ENCODE data around the gene SOAT2.
"Not testable (repeated sequence)": the region's sequence is repeated elsewhere in the genome, so short reads cannot be mapped to it uniquely, and the experiment has no call there.

The SOAT2 gene

GRCh38 chr12:53101931-53102781 is 1.1 kb upstream of the SOAT2 start:
- DNase-seq (ENCODE audit: low read depth in 2 of 2, low spot score in 1 of 2), result no peak

- no peak for DNase-seq (ENCODE audit: low read depth in 2 of 2, low spot score in 1 of 2)
Measured at GRCh38 chr12:53103860-53104305, 597 bp downstream of the SOAT2 start.

- DNase-seq (ENCODE audit: low read depth in 2 of 2, low spot score in 1 of 2), result no peak
Measured at GRCh38 chr12:53105256-53105655, 2.0 kb downstream of the SOAT2 start.

GRCh38 chr12:53105712-53106439 is 2.6 kb downstream of the SOAT2 start:
- DNase-seq (ENCODE audit: low read depth in 2 of 2, low spot score in 1 of 2), result no peak

GRCh38 chr12:53107122-53107521 is 3.8 kb downstream of the SOAT2 start:
- DNase-seq (ENCODE audit: low read depth in 2 of 2, low spot score in 1 of 2), result no peak

- not testable (repeated sequence) for DNase-seq (ENCODE audit: low read depth in 2 of 2, low spot score in 1 of 2)
Measured at GRCh38 chr12:53112431-53112830, 9.1 kb downstream of the SOAT2 start.

GRCh38 chr12:53113136-53113705 is 9.9 kb downstream of the SOAT2 start:
- DNase-seq (ENCODE audit: low read depth in 2 of 2, low spot score in 1 of 2), result no peak

GRCh38 chr12:53113951-53114350 is 10.7 kb downstream of the SOAT2 start:
- DNase-seq (ENCODE audit: low read depth in 2 of 2, low spot score in 1 of 2), result no peak

- no peak for DNase-seq (ENCODE audit: low read depth in 2 of 2, low spot score in 1 of 2)
Measured at GRCh38 chr12:53115112-53115890, 12.0 kb downstream of the SOAT2 start.

GRCh38 chr12:53115891-53116648 is 12.8 kb downstream of the SOAT2 start:
- no peak for DNase-seq (ENCODE audit: low read depth in 2 of 2, low spot score in 1 of 2)

- DNase-seq (ENCODE audit: low read depth in 2 of 2, low spot score in 1 of 2), result no peak
Measured at GRCh38 chr12:53118751-53119300, 15.5 kb downstream of the SOAT2 start.

- DNase-seq (ENCODE audit: low read depth in 2 of 2, low spot score in 1 of 2), result no peak
Measured at GRCh38 chr12:53120685-53121525, 17.6 kb downstream of the SOAT2 start.

GRCh38 chr12:53122961-53123468 is 19.7 kb downstream of the SOAT2 start:
- no peak for DNase-seq (ENCODE audit: low read depth in 2 of 2, low spot score in 1 of 2)

GRCh38 chr12:53123578-53124351 is 20.5 kb downstream of the SOAT2 start:
- DNase-seq (ENCODE audit: low read depth in 2 of 2, low spot score in 1 of 2), result no peak

GRCh38 chr12:53124352-53124723 is 21.1 kb downstream of the SOAT2 start:
- no peak for DNase-seq (ENCODE audit: low read depth in 2 of 2, low spot score in 1 of 2)

- DNase-seq (ENCODE audit: low read depth in 2 of 2, low spot score in 1 of 2), result no peak
Measured at GRCh38 chr12:53127169-53127568, 23.9 kb downstream of the SOAT2 start.

GRCh38 chr12:53128780-53129569 is 25.7 kb downstream of the SOAT2 start:
- DNase-seq (ENCODE audit: low read depth in 2 of 2, low spot score in 1 of 2), result no peak

GRCh38 chr12:53131844-53132243 is 28.6 kb downstream of the SOAT2 start:
- DNase-seq (ENCODE audit: low read depth in 2 of 2, low spot score in 1 of 2), result no peak
